DND-41 (cell line): Measurements from ENCODE around the gene GSG1L.
"Not testable (repeated sequence)": the region's sequence is repeated elsewhere in the genome, so short reads cannot be mapped to it uniquely, and the experiment has no call there.

Experiments
- ATAC-seq: fragments of 200-7000 bp; cut with Tn5 transposase; 3 replicates; pipeline ENCODE4 v1.9.1; 2021; ENCODE audit warnings: low read depth; ENCODE audit not compliant: insufficient read depth
- DNase-seq: peaks from one replicate; pipeline ENCODE4 v3.0.0-alpha.2; 2020
- H2AFZ ChIP-seq: 2 replicates; pipeline ENCODE4 v1.6.0; 2012; ENCODE audit warnings: low read depth, low read length
- H3K27ac ChIP-seq: 2 replicates; pipeline ENCODE4 v1.5.1; 2012; ENCODE audit warnings: low read length, inconsistent platforms
- H3K27me3 ChIP-seq: fragments of 200-600 bp; sonication (generic); 2 replicates; pipeline ENCODE4 v1.6.0; 2012; ENCODE audit warnings: low read length, mild to moderate bottlenecking, inconsistent platforms; ENCODE audit not compliant: insufficient read depth, poor library complexity
- H3K36me3 ChIP-seq: 2 replicates; pipeline ENCODE4 v1.5.1; 2012; ENCODE audit warnings: low read length, inconsistent platforms; ENCODE audit not compliant: insufficient read depth
- H3K4me1 ChIP-seq: 2 replicates; pipeline ENCODE4 v1.5.1; 2012; ENCODE audit warnings: mild to moderate bottlenecking, low read length; ENCODE audit not compliant: insufficient read depth
- H3K4me2 ChIP-seq: 2 replicates; pipeline ENCODE4 v1.6.0; 2012; ENCODE audit warnings: mild to moderate bottlenecking, moderate library complexity, low read length, inconsistent platforms; ENCODE audit not compliant: insufficient read depth
- H3K4me3 ChIP-seq, 2 experiments: fragments of 200-600 bp in 1 of 2; shearing (Covaris generic) in 1 of 2; 2 replicates each; pipeline ENCODE4 v1.5.1; 2012 to 2016; ENCODE audit warnings: inconsistent platforms in 2 of 2, low read length in 2 of 2, mild to moderate bottlenecking in 2 of 2, low read depth in 1 of 2, moderate library complexity in 1 of 2
- H3K79me2 ChIP-seq: 2 replicates; pipeline ENCODE4 v1.6.0; 2012; ENCODE audit warnings: low read length, inconsistent platforms; ENCODE audit not compliant: insufficient read depth
- H3K9ac ChIP-seq: 2 replicates; pipeline ENCODE4 v1.6.0; 2012; ENCODE audit warnings: low read depth, mild to moderate bottlenecking, inconsistent platforms, low read length, moderate library complexity
- H3K9me3 ChIP-seq: 2 replicates; pipeline ENCODE4 v1.5.1; 2012; ENCODE audit warnings: low read length, moderate library complexity, mild to moderate bottlenecking, inconsistent platforms; ENCODE audit not compliant: insufficient read depth, severe bottlenecking
- H4K20me1 ChIP-seq: 2 replicates; pipeline ENCODE4 v1.6.0; 2012; ENCODE audit warnings: low read length; ENCODE audit not compliant: insufficient read depth
- EZH2 ChIP-seq: IDR thresholded peaks from 3 replicates; pipeline ENCODE4 v1.6.1; 2012; ENCODE audit warnings: borderline replicate concordance, low read depth, mild to moderate bottlenecking, moderate library complexity, low read length, inconsistent platforms; ENCODE audit not compliant: severe bottlenecking
- TF ChIP-seq, protein P1 (sequence below): IDR thresholded peaks from 2 replicates; pipeline ENCODE4 v1.5.1; 2012; ENCODE audit warnings: borderline replicate concordance, low read length, moderate library complexity, mild to moderate bottlenecking; ENCODE audit not compliant: poor library complexity, severe bottlenecking; ENCODE audit errors: extremely low read depth

The GSG1L gene

DNA sequence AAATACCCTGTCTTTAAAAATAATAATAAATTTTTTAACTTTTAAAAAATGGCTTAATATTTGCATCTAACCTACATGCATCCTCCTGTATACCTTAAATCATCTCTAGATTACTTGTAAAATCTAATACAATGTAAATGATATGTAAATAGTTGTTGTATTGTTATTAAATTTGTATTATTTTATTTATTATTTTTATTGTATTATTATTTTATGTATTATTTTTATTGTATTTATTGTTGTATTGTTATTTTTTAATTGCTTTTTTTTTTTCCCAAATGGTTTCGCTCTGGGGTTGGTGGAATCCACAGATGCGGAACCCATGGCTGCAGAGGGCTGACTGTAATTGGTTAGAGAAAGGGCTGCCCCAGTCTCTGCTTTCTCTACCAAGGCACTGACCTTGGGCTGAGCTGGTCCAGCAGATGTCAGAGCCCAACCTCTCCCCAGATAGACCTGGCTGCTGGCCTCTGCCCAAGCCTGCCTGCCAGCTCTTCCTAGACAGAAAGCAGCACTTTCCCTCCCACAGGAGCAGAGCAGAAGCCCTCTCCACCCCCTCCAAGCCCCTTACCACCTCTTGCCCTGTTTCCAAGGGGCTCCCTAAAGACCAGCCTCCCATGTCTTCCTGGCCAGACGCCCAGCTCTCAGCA, 183.8 kb downstream of the GSG1L start:
- TF ChIP-seq, protein P1, sequence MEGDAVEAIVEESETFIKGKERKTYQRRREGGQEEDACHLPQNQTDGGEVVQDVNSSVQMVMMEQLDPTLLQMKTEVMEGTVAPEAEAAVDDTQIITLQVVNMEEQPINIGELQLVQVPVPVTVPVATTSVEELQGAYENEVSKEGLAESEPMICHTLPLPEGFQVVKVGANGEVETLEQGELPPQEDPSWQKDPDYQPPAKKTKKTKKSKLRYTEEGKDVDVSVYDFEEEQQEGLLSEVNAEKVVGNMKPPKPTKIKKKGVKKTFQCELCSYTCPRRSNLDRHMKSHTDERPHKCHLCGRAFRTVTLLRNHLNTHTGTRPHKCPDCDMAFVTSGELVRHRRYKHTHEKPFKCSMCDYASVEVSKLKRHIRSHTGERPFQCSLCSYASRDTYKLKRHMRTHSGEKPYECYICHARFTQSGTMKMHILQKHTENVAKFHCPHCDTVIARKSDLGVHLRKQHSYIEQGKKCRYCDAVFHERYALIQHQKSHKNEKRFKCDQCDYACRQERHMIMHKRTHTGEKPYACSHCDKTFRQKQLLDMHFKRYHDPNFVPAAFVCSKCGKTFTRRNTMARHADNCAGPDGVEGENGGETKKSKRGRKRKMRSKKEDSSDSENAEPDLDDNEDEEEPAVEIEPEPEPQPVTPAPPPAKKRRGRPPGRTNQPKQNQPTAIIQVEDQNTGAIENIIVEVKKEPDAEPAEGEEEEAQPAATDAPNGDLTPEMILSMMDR, result no peak
- no peak for TF ChIP-seq EZH2
- Histone ChIP-seq H4K20me1 (no peaks in the 10 kb centered on the region), H3K9me3 (peaks cover 11% of the 10 kb centered on the region), H2AFZ (no peak overlapping the region), H3K4me3 (no peak overlapping the region), H3K27me3 (peaks cover 3% of the 10 kb centered on the region), H3K27ac (no peak overlapping the region), H3K4me1 (no peaks in the 10 kb centered on the region), H3K9ac (no peak overlapping the region), H3K79me2 (no peaks in the 10 kb centered on the region), H3K36me3 (no peaks in the 10 kb centered on the region), H3K4me2 (no peak overlapping the region)
- ATAC-seq (no peak), DNase-seq (no peak)

DNA sequence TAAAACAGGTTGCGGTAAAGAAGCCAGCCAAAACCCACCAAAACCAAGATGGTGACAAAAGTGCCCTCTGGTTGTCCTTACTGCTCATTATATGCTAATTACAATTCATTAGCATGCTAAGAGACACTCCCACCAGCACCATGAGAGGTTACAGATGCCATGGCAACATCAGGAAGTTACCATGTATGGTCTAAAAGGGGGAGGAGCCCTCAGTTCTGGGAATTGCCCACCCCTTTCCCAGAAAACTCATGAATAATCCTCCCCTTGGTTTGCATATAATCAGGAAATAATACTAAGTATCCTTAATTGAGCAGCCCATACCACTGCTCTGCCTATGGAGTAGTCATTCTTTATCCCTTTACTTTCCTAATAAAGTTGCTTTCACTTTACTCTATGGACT, 190.9 kb downstream of the GSG1L start:
- H3K4me3 ChIP-seq, ATAC-seq, H3K4me2 ChIP-seq, H3K4me1 ChIP-seq, H4K20me1 ChIP-seq, H3K9ac ChIP-seq, DNase-seq, H3K36me3 ChIP-seq, H3K27ac ChIP-seq, H2AFZ ChIP-seq, H3K27me3 ChIP-seq, H3K79me2 ChIP-seq: not testable (repeated sequence)
- H3K9me3 ChIP-seq, result peaks cover 15% of the 10 kb centered on the region

DNA sequence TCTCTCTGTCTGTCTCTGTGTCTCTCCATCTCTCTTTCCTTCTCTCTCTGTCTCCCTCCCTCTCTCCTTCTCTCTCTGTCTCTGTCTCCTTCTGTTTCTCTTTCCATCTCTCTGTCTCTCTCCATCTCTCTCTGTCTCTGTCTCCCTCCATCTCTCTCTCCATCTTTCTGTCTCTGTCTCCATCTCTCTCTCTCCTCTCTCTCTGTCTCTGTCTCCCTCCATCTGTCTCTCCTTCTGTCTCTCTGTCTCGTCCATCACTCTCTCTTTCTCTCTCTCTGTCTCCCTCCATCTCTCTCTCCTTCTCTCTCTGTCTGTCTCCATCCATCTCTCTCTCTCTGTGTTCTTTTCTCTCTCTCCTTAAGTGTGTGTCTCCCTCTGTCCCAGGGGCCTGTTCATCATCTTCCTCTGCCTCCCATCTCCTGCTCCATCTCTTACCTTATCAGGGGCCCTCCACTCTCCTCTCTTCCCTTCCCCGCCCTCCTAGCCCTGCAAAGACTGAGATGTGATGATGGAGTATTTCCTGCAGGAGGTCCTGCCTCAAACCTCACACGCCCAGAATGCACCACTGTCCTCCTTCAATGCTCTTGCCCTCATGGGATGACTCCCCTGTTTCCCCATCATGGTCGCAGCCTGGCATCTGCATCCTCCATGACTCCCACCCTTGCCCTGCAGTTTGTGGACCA, 193.3 kb downstream of the GSG1L start:
- no peak overlapping the region for H3K4me3 ChIP-seq
- no peak overlapping the region for H3K27ac ChIP-seq
- peaks cover 10% of the 10 kb centered on the region for H3K9me3 ChIP-seq
- H3K79me2 ChIP-seq, result no peaks in the 10 kb centered on the region
- no peaks in the 10 kb centered on the region for H3K36me3 ChIP-seq
- no peak overlapping the region for H2AFZ ChIP-seq
- no peaks in the 10 kb centered on the region for H4K20me1 ChIP-seq
- no peak for DNase-seq
- no peak overlapping the region for H3K9ac ChIP-seq
- no peak for ATAC-seq
- no peaks in the 10 kb centered on the region for H3K27me3 ChIP-seq
- H3K4me1 ChIP-seq, result no peaks in the 10 kb centered on the region
- no peak overlapping the region for H3K4me2 ChIP-seq
- TF ChIP-seq EZH2, result no peak
- TF ChIP-seq, protein P1, result no peak

DNA sequence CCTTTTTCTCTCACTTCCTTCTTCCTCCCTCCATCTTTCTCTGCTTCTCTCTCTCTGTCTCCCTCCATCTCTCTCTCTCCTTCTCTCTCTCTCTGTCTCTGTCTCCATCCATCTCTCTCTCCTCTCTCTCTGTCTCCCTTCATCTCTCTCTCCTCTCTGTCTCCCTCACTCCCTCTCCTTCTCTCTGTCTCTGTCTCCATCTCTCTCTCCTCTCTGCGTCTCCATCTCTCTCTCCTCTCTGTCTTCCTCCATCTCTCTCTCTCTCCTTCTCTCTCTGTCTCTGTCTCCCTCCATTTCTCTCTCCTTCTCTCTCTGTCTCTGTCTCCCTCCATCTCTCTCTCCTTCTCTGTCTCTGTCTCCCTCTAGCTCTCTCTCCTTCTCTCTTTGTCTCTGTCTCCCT, 194.1 kb downstream of the GSG1L start:
- H3K36me3 ChIP-seq, result no peaks in the 10 kb centered on the region
- H3K9me3 ChIP-seq, result peaks cover 8% of the 10 kb centered on the region
- no peaks in the 10 kb centered on the region for H4K20me1 ChIP-seq
- ATAC-seq (no peak), DNase-seq (no peak)
- H3K4me3 ChIP-seq, result no peak overlapping the region
- H3K27me3 ChIP-seq, result no peaks in the 10 kb centered on the region
- H3K27ac ChIP-seq, result no peak overlapping the region
- H3K79me2 ChIP-seq, result no peaks in the 10 kb centered on the region
- H3K9ac ChIP-seq, result no peak overlapping the region
- H3K4me2 ChIP-seq, result no peak overlapping the region
- H2AFZ ChIP-seq, result no peak overlapping the region
- TF ChIP-seq, protein P1, result no peak
- no peak for TF ChIP-seq EZH2
- no peaks in the 10 kb centered on the region for H3K4me1 ChIP-seq
